Sigmoid colon (tissue), 4 donors: ENCODE measurements around the gene C11orf58.

Experiments used
- EP300 ChIP-seq, 4 donors: sonication (generic); formaldehyde crosslinking; IDR thresholded peaks; one replicate each; pipeline ENCODE4 v1.6.1; 2017; ENCODE audit warnings: antibody characterized with exemption in 4 of 4
- POLR2A ChIP-seq, 2 donors: fragments of 450-650 bp; IDR thresholded peaks; one replicate each; pipeline ENCODE4 v1.6.1; 2016; ENCODE audit warnings: antibody characterized with exemption in 2 of 2, mild to moderate bottlenecking in 2 of 2, moderate library complexity in 2 of 2
- TF ChIP-seq, protein P1 (sequence below), 4 experiments: fragments of 450-650 bp in 3 of 4; fragments of 200-600 bp in 1 of 4; IDR thresholded peaks; one replicate each; pipeline ENCODE4 v1.5.1; 2016 to 2019; ENCODE audit warnings: antibody characterized with exemption in 4 of 4, mild to moderate bottlenecking in 3 of 4, moderate library complexity in 2 of 4

DNA sequence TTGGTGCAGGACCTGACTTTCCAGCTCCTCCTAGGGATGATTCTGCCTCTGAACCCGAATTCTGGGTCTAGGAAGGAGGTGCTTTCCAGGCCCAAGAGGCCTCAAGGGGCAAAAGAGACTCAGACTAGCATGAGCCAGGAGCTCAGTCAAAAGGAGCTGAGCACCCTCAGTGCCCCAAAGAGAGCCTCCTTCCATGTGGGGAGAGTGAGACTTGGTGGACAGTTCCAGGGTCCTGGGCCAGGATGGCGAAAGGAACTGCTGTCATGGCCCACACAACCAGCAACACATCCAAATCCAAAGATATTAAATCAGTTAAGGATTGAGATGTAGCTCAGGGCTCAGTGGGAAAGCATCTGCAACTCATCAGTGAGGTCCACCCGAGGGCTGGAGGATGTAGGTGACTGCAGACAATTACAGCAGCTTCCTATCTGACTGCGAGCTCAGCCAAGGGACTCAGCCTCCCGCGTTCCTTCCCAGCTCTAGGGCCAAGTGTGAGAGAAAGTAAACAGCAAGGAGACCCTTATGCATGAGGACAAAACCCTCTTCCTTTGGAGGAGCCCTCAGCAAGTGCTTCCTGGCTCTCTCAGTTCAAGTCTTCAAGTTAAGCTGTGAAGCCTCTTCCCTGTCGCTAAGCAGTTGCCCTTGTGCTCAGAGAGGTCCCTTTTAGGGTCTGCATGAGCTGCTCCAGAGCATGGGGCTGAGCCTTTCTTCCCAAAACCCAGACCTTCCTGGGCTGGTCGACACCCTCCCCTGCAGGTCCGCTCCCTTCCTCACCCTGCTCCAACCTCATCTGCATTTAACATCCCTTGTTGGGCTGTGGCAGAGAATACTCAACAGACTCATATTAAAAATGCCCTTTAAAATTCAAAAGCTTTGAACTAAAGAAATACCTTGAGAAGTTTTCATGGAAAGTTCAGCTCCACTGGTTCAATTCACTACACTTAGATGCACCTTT is 35.8 kb downstream of the C11orf58 start:
- TF ChIP-seq EP300 (IDR thresholded peaks at IDR 0.05) (no peak), POLR2A (IDR thresholded peaks at IDR 0.05) (no peak)
- TF ChIP-seq, protein P1, sequence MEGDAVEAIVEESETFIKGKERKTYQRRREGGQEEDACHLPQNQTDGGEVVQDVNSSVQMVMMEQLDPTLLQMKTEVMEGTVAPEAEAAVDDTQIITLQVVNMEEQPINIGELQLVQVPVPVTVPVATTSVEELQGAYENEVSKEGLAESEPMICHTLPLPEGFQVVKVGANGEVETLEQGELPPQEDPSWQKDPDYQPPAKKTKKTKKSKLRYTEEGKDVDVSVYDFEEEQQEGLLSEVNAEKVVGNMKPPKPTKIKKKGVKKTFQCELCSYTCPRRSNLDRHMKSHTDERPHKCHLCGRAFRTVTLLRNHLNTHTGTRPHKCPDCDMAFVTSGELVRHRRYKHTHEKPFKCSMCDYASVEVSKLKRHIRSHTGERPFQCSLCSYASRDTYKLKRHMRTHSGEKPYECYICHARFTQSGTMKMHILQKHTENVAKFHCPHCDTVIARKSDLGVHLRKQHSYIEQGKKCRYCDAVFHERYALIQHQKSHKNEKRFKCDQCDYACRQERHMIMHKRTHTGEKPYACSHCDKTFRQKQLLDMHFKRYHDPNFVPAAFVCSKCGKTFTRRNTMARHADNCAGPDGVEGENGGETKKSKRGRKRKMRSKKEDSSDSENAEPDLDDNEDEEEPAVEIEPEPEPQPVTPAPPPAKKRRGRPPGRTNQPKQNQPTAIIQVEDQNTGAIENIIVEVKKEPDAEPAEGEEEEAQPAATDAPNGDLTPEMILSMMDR (IDR thresholded peaks at IDR 0.05) = no peak
